GM18502 (cell line): ENCODE results near the gene LINGO1.

ENCODE experiments used
- ATAC-seq: cut with Tn5 transposase; IDR thresholded peaks from one replicate; pipeline ENCODE4 v1.9.1; 2021; ENCODE audit warnings: mild to moderate bottlenecking; ENCODE audit not compliant: unreplicated experiment, poor library complexity

Gene LINGO1

DNA sequence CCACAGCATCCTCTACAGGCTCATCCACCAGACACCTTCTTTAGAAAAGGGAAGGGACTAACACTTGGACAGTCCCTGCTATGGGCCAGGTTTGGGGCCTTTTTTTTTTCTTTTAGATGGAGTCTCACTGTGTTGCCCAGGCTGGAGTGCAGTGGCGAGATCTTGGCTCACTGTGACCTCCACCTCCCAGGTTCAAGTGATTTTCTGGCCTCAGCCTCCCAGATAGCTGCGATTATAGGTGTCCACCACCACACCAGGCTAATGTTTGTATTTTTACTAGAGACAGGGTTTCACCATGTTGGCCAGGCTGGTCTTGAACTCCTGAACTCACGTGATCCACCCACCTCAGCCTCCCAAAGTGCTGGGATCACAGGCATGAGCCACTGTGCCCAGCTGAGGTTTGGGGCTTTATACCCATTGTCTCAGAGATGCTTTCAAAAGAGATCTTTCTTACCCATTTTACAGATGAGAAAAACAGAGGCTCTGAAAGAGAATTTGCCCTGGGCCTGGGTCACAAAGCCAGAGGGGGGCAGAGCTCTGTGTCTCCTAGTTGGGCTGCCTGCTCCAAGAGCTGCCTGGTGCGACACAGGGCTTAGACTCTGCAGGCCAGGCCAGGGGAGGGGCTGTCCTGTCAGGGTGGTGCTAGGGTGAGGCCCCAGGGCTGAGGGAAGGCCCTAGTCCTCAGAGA, 11.6 kb downstream of the LINGO1 start:
- ATAC-seq: no peak

DNA sequence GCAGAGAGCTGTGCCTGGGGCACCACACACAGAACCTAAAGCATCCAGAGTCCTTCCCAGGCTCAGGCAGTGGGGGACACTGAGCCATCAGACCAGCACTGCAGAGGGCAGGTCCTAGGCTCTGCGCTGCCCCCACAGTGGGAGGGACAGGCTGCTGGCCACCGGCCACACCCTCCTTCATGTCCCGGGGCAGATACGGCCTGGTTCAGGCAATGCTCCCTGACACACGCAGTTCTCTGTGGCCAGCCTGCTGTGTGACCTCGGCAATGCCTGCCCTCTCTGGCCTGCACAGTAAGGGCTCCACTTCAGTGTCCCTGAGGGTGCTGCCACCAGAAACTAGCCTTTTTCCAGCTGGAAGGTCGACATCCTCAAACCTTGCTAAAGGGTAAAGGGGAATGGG, 12.4 kb downstream of the LINGO1 start:
- no peak for ATAC-seq

DNA sequence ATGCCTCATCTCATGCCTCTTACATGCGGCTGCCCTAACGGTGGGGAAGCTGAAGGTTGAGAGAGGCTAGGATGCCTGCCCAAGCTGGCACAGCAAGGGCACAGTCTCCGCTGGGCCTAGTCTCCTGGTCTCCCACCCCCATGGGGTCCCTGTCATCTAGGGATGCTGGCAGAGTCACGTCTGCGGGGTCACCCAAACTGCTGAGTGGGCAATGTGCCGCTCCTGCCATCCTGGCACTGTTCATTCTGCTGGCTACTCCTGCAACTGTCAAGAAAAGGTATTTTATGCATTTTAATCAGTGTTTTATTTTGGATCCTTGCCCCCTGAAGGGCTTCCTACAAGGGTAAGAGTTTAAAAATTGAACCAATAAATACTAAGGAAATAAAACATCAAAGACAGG, 12.8 kb downstream of the LINGO1 start:
- no peak for ATAC-seq

DNA sequence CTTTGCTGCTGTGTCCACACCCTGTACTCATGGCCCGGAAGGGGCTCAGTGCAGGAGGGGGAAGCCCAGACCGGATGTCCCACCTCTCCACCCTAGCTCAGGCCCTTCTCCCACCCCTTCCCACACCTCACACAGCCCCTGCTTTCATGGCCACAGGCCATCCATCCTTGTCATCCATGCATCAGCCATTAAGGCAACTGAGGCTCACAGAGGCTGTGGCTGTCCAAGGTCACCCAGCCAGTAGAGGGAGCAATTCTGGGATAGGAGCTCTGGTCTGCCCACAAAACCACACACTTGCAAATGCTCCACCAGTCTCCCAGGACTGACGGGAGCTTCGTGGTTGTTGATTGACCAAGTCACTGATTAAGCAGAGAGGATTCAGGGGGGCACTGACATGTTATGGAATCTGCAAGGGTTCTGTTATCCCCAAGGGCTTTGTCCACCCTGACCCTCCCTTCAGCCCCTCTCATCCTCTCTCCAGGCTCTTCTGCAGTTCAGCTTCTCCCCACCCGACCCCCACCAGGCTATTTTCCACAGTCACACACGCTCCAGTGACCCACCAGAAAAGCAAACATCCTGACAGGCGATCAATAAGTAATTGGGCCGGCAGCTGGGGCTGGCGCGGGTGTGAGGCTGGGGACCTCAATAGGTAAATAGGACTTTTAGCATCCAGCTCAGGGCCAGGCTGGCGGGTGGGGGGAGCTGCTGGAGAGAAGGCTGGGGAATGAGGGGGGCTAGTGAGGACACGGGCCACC, 15.1 kb downstream of the LINGO1 start:
- no peak for ATAC-seq

DNA sequence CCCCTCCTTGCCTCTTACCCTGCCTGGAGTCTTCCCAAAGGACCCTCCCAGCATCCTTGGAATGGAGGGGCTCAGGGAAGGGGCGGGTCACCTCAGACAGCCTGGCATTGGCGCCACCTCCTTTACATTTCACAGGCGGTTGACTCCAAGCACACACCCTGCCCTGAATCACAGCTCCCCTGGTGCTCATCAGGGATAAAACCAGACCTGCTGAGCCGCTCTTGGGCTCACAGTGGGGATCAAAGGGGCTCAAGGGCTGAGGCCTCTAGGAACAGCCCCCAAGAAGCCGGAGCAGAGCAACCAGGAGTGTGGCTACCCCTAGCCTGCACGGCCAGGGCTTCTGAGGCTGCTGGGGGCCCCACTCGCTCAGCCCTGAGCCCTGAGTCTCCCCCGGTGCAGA, 16.6 kb downstream of the LINGO1 start:
- no peak for ATAC-seq

DNA sequence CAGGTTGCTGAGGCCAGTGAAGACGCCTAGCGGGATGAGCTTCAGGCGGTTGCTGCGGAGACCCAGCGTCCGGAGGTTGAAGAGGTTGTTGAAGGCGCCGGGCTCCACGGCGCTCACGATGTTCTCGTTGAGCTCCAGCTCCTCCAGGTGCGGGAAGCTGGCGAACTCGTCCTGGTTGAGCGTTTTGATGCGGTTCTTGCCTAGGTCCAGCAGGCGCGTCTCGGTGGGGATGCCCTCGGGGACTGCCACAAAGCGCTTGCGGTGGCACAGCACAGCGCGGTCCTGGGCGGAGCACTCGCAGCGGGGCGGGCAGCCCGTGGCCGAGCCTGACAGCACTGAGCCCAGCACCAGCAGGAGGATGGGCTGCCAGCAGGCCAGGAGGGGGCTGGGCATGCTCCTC, 17.2 kb downstream of the LINGO1 start:
- no peak for ATAC-seq

DNA sequence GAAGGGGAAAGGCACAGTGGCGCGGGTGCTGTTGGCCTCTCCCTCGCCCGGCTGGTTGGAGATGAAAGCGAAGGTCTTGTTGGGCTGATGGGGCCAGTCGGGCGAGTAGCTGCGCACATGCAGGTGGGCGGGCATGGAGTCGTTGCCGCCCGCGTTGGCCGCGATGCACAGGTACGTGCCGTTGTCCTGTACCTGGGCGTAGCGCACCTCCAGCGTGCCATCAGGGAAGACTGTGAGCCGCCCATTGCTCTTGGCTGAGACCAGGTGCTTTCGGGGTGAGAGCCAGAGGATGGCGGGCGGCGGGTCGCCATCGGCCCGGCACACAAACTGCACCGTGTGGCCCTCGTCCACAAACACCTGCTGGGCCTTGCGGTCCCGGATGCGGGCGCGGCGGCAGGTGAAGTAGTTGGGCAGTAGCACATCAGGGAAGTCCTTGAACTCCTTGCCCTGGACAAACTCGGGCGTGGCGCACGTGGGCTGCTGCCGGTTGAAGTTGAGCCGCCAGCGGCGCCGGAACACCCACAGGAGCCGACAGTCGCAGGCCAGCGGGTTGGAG, 18.4 kb downstream of the LINGO1 start:
- ATAC-seq: no peak

DNA sequence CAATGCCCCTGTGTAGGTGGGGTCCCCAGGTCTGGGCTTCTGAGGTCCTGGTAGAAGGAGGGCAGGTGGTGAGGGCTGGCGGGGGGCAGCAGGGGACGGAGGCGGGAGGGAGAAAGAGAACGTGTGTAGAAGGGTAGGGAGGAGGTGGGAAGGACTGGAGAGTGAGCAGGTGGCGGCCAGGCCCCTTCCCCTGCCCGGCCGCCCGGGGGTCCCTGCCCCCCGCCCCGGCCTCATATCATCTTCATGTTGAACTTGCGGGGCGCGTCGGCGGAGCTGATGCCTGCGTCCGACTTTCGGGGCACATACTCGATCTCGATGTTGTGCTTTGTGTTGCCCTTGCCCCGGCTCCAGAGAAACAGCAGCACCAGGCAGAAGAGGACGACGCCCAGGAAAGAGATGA, 18.9 kb downstream of the LINGO1 start:
- no peak for ATAC-seq

DNA sequence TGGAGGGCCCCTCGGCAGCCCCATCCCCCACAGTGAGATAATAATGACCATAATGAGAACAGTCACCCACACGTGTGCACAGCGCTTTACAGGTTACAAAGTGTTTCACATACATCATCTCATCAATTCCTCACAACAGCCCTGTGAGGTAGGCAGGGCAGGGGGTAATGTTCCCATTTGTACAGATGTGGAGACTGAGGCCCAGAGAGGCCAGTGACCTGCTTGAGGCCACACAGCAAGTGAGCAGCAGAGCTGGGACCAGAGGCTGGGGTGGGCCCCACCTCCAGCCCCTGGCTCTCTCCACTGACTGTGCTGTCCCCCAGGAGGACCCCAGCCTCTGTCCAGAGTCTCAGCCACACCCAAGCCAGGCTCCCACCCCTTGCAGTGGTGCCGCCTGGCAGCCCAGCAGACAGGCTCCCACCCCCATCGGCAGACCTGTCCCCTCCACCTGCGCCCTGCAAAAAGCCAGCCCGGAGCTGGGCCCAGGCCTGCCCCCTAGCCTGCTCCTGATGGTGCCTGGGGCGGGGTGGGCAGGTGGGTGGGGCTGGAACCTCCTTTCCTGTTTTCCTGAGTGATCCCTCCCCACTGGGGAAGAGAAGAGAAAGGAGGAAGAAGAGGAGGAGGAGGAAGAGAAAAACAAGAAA, 19.6 kb downstream of the LINGO1 start:
- no peak for ATAC-seq

DNA sequence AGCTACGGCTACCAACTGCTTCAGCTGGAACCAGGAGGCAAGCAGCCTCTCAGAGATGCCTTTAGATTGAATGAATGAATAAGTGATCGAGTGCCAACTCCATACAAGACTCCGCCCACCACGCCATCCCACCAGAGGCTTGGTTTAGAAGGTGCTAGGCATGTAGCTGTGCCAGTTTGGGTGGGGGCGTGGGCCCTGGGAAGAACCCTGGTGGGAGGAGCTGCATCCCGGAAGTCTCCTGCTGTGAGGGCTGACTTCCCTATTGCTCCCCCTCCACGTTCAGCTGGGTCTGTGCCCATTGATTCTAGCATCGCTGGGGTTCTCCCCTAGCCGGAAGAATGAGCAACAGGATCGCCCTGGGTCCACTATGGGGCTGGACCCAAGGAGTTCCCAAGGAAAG, 20.9 kb downstream of the LINGO1 start:
- ATAC-seq: no peak

DNA sequence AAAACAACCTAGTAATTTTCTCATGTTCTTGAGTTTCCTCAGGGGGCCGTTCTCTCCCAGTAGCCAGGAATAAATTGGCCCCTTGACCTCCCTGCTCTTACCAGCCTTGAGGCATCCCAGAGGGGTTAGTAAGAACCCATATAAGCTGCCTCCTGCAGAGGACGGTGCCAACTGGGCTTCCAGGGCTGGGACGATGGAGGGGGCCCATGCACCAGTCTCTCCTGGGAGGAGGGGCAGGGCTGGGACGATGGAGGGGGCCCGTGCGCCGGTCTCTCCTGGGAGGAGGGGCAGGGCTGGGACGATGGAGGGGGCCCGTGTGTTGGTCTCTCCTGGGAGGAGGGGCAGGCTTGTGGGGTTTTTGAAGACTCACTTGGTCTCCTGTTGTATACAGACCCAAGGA, 22.0 kb downstream of the LINGO1 start:
- ATAC-seq: no peak

DNA sequence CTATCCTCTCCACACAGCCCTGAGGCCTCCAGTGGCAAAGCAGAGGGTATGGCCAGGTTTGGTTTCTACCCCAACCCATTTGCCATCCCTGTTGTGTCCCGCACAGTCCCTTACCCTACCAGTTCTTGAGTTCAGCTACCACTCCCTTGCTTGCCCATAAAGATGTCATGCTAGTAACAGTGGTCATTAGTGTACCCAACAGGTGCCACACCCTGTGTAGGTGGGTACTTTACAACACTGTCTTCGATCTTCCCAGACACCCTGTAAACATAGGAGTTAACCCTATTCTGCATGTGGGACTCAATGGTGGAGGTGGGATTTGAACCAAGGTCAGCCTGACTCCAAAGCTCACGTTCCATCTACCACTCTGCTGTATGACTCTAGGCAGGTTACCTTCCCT, 23.2 kb downstream of the LINGO1 start:
- ATAC-seq: no peak

DNA sequence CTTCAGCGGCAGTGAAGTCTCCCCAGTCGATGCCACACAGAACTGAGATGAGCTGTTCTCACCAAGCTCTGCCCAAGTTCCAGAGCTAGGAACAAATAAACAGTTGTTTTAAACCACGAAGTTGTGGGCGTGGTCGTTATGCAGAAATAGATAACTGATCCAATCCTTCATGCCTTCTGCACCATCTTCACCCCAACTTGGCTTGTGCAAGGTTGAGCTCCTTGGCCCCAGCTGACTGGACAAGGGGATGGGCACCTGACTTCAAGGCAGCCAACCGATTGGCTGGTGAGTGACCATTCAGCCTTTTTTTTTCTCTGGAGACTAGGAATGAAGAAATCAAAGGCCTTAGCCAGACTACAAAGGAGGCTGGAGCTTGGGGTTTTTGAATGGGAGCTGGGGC, 23.9 kb downstream of the LINGO1 start:
- no peak for ATAC-seq

DNA sequence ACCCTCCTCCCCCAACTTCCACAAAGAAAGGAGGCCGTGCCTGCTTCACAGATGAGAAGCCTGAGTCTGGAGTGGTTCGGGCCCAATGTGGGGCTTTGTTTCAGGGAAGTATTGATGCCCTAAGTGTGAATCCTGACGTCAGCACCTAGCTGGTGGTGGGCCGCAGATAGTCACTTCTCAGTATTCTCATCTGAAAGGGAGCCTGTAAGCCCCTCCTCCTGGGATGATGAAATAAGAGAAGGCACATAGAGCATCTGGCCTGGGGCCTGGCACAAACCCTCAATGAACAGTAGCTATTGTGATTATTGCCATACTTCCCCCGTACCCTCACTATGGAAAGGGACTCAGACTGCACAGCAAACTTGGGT, 24.8 kb downstream of the LINGO1 start:
- ATAC-seq: no peak

DNA sequence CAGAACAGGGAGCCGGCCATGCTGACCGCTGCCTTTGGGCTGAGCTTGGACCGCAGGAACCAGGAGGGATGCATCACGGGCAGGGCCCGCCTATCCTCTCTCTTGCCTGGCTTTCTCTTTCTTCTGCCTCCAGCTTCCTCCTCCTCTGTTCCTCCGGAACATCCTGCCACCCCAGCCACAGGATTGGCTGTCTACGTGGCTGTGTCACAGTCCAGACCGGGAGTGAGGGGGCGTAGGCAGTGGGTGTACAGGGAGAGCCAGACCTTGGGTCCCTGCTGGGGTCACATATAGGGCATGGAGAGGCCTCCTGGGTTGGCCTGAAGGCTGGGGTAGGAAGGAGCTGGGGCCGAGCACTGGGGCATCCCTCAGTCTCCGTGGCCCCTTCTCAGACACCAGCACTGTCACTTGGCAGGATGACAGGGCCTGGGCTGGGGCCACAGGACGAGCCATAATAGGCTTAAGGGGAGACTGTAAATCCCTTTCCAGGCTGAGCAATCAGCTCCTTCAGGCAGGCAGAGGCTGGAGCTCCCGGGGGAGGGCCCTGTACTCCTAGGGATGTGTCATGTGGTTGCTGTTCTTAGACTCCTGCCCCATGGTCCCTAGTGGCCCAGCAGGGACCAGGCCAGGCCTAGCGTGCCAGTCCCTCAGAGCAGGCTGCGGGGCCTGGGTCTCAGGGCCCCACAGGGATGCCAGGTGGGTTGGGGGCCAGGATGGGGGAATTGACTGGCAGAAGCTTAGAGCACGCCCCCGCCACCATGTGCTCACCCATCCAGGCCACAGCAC, 25.4 kb downstream of the LINGO1 start:
- ATAC-seq: no peak

DNA sequence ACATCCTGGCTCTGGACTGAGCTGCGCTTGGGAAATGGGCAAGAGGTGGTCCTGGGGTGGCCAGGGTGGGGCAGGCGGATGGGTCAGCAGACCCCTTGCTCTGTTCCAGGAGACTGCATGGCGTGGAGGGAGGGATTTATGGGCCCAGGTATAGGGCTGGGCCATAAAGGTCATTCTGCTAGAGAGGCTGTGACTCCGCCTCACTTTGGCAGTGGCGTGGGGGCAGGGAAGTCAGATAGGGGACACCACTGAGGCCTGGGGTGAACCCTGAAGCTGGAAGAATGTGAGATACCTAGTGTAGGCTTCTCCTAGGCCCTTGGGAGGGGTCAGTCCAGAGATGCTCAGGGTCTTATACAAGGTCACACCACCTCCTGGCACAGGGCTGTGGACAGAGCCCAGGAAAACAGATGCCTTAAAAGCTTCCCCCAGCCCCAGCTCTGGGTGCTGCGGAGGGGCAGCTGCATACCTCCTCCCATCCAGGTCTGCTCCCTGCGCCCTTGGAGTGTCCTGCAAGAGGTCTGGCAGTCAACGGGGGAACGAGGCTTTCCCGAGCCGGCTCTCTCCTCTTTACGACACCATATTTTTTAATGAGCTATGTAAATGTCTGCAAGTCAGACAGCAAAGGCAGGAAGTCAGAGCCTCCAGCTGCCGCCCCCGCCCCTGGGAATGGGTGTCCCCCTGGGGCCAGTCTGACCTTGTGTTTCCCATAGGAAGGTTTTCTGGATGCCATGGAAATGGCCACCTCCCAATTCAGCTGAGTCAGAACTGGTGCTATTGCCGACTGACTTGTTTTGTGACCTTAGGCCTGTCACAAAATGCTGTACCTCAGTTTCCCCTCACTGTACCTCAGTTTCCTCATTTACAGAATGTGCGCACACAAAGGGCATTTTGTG, 26.3 kb downstream of the LINGO1 start:
- ATAC-seq: no peak

DNA sequence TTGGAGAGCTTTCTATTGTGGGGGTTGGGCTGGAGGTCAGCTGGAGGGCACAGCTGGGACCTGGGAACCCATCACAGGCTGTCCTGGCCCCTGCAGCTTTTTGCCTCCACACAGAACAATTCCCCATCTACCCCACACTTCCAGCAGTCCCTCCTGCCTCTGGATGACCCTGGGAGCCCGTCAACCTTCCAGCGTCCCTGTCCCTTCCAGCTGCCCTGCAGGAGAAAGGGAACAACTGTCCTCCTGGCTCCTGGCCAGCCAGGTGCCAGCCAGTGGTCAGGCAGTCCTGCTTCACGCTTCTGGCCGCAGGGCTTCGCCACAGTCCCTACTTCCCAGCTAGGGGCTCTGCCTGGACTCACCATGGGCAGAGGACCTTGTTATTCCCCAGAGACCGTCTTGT, 27.2 kb downstream of the LINGO1 start:
- ATAC-seq: no peak

DNA sequence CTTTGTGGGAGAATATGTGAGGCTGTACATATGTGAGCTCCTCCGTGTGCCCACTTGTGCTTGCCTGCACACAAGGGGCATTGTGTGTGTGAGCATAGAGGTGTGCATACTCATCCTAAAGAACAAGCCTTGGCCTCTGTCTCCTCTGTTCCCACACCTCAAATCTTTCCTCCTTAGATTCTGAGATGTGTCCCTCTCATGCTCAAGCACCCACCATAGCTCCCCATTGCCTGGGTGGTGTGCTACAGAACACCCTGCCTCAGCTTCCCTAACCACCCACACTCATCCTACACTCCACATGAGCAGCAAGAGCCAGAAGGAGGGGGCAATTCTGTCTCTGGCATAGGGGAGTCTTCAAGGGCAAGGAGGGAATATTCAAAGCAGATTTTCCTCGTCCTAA, 27.7 kb downstream of the LINGO1 start:
- ATAC-seq: no peak

DNA sequence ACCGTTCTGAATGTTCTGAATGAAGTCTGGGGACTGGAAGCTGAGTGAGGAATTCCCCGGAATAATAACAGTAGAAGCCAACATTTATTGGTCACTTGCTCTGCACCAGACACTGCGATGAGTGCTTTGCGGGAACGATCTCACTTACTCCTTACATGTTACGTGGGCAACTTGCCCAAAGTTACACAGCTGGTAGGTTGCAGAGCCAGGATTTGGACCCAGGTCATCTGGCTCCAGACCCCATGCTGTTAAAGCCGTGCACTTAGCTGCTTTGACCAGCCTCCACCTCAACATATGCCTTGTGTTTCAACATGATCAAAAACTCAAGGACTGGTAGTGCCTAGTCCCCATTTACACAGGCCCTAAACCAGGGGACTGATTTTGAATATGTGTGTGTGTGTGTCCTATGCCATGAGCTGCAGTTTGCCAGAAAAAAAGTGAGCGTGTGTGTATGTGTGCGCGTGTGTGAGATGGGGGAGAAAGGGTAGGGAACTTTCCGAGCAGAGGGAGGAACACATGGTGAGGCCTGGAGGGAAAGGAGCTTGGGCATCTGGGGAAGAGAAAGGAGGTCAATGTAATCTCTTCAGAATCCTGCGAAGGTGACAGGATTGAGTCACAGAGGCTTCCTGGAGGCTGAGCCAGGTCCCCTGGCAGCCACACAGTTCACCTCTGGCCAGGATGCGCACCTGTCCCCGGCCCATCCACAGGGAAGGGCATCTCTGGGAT, 28.9 kb downstream of the LINGO1 start:
- ATAC-seq: no peak
